ENCODE results near the gene ZNF620. TPM values are rescaled to one million over a fixed set of nuclear protein-coding genes. Genes with fewer than 3 reads are reported as not detected.

ZNF620 gene
- total RNA-seq, 3 donors from 2014 or later = 4.0 to 7.0 (median 6.4) TPM

DNA sequence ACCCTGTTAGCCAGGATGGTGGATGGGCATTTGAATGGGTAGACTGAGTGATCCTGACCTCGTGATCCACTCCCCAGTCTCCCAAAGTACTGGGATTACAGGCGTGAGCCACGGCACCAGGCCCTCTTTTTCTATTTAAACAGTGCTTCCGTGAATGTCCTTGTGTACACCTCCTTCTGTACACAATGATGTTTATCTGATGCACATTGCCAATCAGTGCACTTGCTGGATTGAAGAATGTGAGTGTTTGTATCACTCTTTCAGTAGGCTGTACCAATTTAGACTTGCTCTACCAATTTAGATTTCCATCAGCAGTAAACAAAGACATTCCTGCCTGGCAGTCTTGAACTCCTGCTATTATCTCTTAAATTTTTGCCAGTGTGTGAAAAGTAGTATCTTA is 37.8 kb upstream of the ZNF620 start:
- H3K9me3 ChIP-seq = no peaks in the 10 kb centered on the region
- peaks cover 4% of the 10 kb centered on the region for H3K36me3 ChIP-seq (ENCODE audit: low read depth)
- DNase-seq (no peak), ATAC-seq (peak; percentile 55)
- no peaks in the 10 kb centered on the region for H3K4me1 ChIP-seq (ENCODE audit: low read depth)
- TF ChIP-seq, protein P1, sequence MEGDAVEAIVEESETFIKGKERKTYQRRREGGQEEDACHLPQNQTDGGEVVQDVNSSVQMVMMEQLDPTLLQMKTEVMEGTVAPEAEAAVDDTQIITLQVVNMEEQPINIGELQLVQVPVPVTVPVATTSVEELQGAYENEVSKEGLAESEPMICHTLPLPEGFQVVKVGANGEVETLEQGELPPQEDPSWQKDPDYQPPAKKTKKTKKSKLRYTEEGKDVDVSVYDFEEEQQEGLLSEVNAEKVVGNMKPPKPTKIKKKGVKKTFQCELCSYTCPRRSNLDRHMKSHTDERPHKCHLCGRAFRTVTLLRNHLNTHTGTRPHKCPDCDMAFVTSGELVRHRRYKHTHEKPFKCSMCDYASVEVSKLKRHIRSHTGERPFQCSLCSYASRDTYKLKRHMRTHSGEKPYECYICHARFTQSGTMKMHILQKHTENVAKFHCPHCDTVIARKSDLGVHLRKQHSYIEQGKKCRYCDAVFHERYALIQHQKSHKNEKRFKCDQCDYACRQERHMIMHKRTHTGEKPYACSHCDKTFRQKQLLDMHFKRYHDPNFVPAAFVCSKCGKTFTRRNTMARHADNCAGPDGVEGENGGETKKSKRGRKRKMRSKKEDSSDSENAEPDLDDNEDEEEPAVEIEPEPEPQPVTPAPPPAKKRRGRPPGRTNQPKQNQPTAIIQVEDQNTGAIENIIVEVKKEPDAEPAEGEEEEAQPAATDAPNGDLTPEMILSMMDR (IDR thresholded peaks at IDR 0.05) = no peak
- H3K4me3 ChIP-seq = no peak overlapping the region
- intact Hi-C loops (cut with DNase I, micrococcal nuclease) = no loop called here

DNA sequence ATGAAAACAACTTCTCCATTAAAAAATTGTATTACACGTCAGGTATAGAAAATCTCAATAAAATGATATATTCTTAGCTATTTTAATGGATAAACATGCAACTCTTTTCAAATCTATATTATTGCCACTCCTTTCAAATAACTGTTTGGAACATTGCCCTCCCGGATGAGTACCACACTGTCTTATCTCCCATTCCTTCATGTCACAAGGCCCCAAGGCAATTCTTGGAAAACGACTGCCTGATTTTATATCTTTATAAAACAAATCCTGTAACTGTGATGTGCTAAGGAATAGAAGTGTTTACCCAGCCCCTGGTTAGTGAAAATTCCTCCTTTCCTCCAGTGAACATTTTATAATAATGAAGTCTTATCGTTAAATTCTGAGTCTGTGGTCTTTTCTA is 35.1 kb upstream of the ZNF620 start:
- no peaks in the 10 kb centered on the region for H3K36me3 ChIP-seq (ENCODE audit: low read depth)
- ATAC-seq (no peak), DNase-seq (no peak)
- H3K4me1 ChIP-seq (ENCODE audit: low read depth) = no peaks in the 10 kb centered on the region
- H3K9me3 ChIP-seq = no peaks in the 10 kb centered on the region
- intact Hi-C loops (cut with DNase I, micrococcal nuclease) = no loop called here
- no peak overlapping the region for H3K4me3 ChIP-seq
- TF ChIP-seq, protein P1 (IDR thresholded peaks at IDR 0.05) = no peak

DNA sequence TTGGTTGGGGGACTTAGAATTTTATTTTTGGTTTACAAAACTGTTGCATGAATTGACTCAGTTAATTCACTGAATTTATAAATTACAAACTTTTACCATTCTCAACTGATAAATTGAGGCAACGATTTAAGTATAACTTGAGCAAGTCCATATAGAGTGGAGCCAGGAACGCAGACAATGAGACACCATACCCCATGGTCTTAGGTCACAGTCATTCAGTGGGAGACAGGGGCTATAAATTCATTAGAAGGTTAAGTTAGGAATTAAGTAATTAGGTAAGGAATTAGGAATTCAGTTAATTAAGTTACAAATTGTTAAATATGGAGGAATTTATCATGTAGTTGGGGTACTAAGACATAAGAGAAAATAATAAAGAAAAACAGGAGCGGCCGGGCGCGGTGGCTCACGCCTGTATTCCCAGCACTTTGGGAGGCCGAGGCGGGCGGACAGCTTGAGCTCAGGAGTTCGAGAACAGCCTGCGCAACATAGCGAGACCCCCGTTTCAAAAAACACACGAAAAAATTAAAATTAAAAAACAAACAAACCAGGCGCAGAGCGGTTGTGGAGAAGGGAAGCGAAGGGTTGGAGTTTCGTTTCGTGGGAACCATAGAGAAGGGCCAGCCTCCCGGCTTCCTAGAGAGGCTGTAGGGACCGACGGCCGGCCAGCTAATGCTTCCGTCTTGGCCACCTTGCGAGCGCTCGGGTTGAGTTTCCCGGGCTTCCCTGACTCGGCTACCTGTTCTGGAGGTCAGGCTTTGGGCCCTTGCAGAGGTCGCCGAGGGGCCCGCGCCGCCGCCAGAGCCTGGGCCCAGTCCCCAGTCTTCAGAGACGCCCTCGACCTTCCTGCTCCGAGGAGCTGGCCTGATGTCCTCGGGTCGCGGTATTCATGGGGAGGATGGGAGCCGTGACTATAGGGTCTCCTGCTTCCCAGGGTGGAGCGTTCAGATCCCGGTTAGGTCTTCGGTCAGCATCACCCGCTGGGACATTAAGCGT is 29.1 kb upstream of the ZNF620 start, which contains the start of gene ZNF619:
Gene ZNF619 (plus strand): TSS at position 645 of the 993 bp plus-strand sequence. CDS start 858 bp downstream, outside the sequence.
- Histone ChIP-seq H3K9me3 (no peaks in the 10 kb centered on the region), H3K36me3 (ENCODE audit: low read depth) (no peaks in the 10 kb centered on the region), H3K4me1 (ENCODE audit: low read depth) (no peaks in the 10 kb centered on the region), H3K4me3 (peak within 1 kb of the TSS; percentile 83)
- DNase-seq (peak; percentile 79 to 83 (median 82)), ATAC-seq (peak; percentile 98)
- intact Hi-C loops (cut with DNase I, micrococcal nuclease) = no loop called here
- TF ChIP-seq, protein P1 (IDR thresholded peaks at IDR 0.05) = no peak

DNA sequence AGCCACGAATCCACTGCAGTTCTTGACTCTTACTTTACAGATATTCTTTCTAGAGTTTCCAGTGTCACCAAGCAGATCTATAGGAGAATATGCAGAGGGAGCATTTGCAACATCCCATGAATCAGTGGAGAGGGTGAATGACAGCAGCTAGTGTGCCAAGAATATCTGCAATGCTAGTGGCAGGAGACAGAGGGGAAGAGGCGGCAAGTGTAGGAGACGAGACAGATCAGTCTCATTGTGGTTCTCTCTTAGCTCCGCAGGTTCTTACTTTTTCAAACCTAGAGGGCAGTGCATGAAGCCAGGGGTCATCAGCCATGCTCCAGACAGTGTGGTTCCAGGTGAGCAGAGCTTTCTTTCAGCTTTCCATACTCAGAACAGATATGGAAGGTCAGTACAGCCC is 28.2 kb upstream of the ZNF620 start:
- intact Hi-C loops (cut with DNase I, micrococcal nuclease) = no loop called here
- H3K36me3 ChIP-seq (ENCODE audit: low read depth) = no peaks in the 10 kb centered on the region
- H3K9me3 ChIP-seq = no peaks in the 10 kb centered on the region
- H3K4me3 ChIP-seq = no peak overlapping the region
- TF ChIP-seq, protein P1 (IDR thresholded peaks at IDR 0.05) = no peak
- ATAC-seq = peak; percentile 26
- DNase-seq = no peak
- H3K4me1 ChIP-seq (ENCODE audit: low read depth) = no peaks in the 10 kb centered on the region

DNA sequence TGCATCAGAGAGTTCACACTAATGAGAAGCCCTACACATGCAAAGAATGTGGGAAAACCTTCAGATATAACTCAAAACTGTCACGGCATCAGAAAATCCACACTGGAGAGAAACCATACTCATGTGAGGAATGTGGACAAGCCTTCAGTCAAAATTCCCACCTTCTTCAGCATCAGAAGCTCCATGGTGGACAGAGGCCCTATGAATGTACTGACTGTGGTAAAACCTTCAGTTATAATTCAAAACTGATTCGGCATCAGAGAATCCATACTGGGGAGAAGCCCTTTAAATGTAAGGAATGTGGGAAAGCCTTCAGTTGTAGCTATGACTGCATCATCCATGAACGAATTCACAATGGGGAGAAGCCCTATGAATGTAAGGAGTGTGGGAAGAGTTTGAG is 18.7 kb upstream of the ZNF620 start:
- Histone ChIP-seq H3K4me3 (no peak overlapping the region), H3K36me3 (ENCODE audit: low read depth) (no peaks in the 10 kb centered on the region), H3K9me3 (peaks cover 17% of the 10 kb centered on the region), H3K4me1 (ENCODE audit: low read depth) (no peaks in the 10 kb centered on the region)
- intact Hi-C loops (cut with DNase I, micrococcal nuclease) = no loop called here
- TF ChIP-seq, protein P1 (IDR thresholded peaks at IDR 0.05) = no peak
- ATAC-seq (no peak), DNase-seq (no peak)

Measured in mucosa of descending colon (tissue), 3 donors.